ENCODE data around the gene LARGE2. TPM values are rescaled to one million over a fixed set of nuclear protein-coding genes. Genes with fewer than 3 reads are reported as not detected.

Gene LARGE2
- total RNA-seq, 1 donor from 2014 or later = 59.7 TPM

GRCh38 chr11:45949992-45950407 lies 27.5 kb downstream of the LARGE2 start:
- Mint-ChIP-seq H3K9me3 (no peaks in the 10 kb centered on the region), H3K36me3 (ENCODE audit: low read depth) (peaks cover 79% of the 10 kb centered on the region), H3K27me3 (no peaks in the 10 kb centered on the region), H3K4me3 (no peak overlapping the region), H3K4me1 (no peaks in the 10 kb centered on the region), H3K27ac (no peak overlapping the region)
- ATAC-seq (ENCODE audit: low read depth) (no peak), DNase-seq (no peak)
- ChIA-PET POLR2A (no interaction called here), CTCF (interaction anchor here (1.0 kb wide), 1 partner anchor 16 kb away, joined by 4 read pairs; no protein-coding TSS in a partner anchor)
- intact Hi-C loops (cut with micrococcal nuclease) = no loop called here
- no peak for TF ChIP-seq CTCF (IDR thresholded peaks at IDR 0.05)

- intact Hi-C loops (cut with micrococcal nuclease) = loop anchor here (5.0 kb wide), 1 partner anchor 32 kb away; no protein-coding TSS in a partner anchor
- Mint-ChIP-seq H3K4me1 (no peaks in the 10 kb centered on the region), H3K27me3 (no peaks in the 10 kb centered on the region), H3K27ac (no peak overlapping the region), H3K4me3 (no peak overlapping the region), H3K9me3 (no peaks in the 10 kb centered on the region), H3K36me3 (ENCODE audit: low read depth) (peaks cover 48% of the 10 kb centered on the region)
- no peak for DNase-seq
- CTCF ChIA-PET = no interaction called here
- POLR2A ChIA-PET = no interaction called here
- no peak for TF ChIP-seq CTCF (IDR thresholded peaks at IDR 0.05)
- no peak for ATAC-seq (ENCODE audit: low read depth)
These were observed 37.4 kb downstream of the LARGE2 start for GRCh38 chr11:45959851-45960250.

- TF ChIP-seq CTCF (IDR thresholded peaks at IDR 0.05) = no peak
- H3K4me3 Mint-ChIP-seq = no peak overlapping the region
- intact Hi-C loops (cut with micrococcal nuclease) = no loop called here
- CTCF ChIA-PET = no interaction called here
- no peaks in the 10 kb centered on the region for H3K9me3 Mint-ChIP-seq
- H3K27me3 Mint-ChIP-seq = no peaks in the 10 kb centered on the region
- no peaks in the 10 kb centered on the region for H3K4me1 Mint-ChIP-seq
- peaks cover 41% of the 10 kb centered on the region for H3K36me3 Mint-ChIP-seq (ENCODE audit: low read depth)
- ATAC-seq (ENCODE audit: low read depth) (no peak), DNase-seq (no peak)
- POLR2A ChIA-PET = no interaction called here
- no peak overlapping the region for H3K27ac Mint-ChIP-seq
These were observed 38.1 kb downstream of the LARGE2 start for GRCh38 chr11:45960387-45961095.

GRCh38 chr11:45961751-45962240 lies 39.3 kb downstream of the LARGE2 start:
- intact Hi-C loops (cut with micrococcal nuclease) = no loop called here
- no peak overlapping the region for H3K4me3 Mint-ChIP-seq
- H3K9me3 Mint-ChIP-seq = no peaks in the 10 kb centered on the region
- H3K27ac Mint-ChIP-seq = no peak overlapping the region
- H3K27me3 Mint-ChIP-seq = no peaks in the 10 kb centered on the region
- no peak for TF ChIP-seq CTCF (IDR thresholded peaks at IDR 0.05)
- H3K36me3 Mint-ChIP-seq (ENCODE audit: low read depth) = peaks cover 35% of the 10 kb centered on the region
- ATAC-seq (ENCODE audit: low read depth) = no peak
- no peaks in the 10 kb centered on the region for H3K4me1 Mint-ChIP-seq
- CTCF ChIA-PET = no interaction called here
- POLR2A ChIA-PET = no interaction called here
- no peak for DNase-seq

- ChIA-PET CTCF (interaction anchor here (1.0 to 2.9 kb wide), 26 partner anchors 13 to 404 kb away, joined by 3 to 23 read pairs (median 6); partner anchors contain the start of genes CRY2 and PEX16), POLR2A (interaction anchor here (0.7 to 3.6 kb wide), 8 partner anchors 17 to 51 kb away, joined by 3 to 19 read pairs (median 7); partner anchors contain the start of gene PEX16)
- intact Hi-C loops (cut with micrococcal nuclease) = loop anchor here (1.0 to 5.0 kb wide), 5 partner anchors 34 to 350 kb away; partner anchors contain the start of genes LARGE2 and MAPK8IP1
- no peaks in the 10 kb centered on the region for H3K4me1 Mint-ChIP-seq
- no peaks in the 10 kb centered on the region for H3K9me3 Mint-ChIP-seq
- H3K4me3 Mint-ChIP-seq = no peak overlapping the region
- no peaks in the 10 kb centered on the region for H3K27me3 Mint-ChIP-seq
- peak; percentile 24 for DNase-seq
- peak; percentile 23 for TF ChIP-seq CTCF (IDR thresholded peaks at IDR 0.05)
- no peak overlapping the region for H3K27ac Mint-ChIP-seq
- peaks cover 49% of the 10 kb centered on the region for H3K36me3 Mint-ChIP-seq (ENCODE audit: low read depth)
- peak; percentile 99 for ATAC-seq (ENCODE audit: low read depth)
These were observed 42.5 kb downstream of the LARGE2 start for GRCh38 chr11:45964911-45965389.

All from activated B cell treated with CpG ODN at 0.5 μM for 24 hours (primary cell).